ENCODE results near the gene CHTF8. TPM values are rescaled to one million over a fixed set of nuclear protein-coding genes. Genes with fewer than 3 reads are reported as not detected.
A peak's percentile ranks its signal among the peaks of the same experiment; 100 is the strongest.

Gene CHTF8
- total and polyA plus RNA-seq, 10 of the 15 experiments (the other 5 are each of a cell fraction or from before 2014, with no cell fraction given) = 18.5 to 159 (median 102) TPM

DNA sequence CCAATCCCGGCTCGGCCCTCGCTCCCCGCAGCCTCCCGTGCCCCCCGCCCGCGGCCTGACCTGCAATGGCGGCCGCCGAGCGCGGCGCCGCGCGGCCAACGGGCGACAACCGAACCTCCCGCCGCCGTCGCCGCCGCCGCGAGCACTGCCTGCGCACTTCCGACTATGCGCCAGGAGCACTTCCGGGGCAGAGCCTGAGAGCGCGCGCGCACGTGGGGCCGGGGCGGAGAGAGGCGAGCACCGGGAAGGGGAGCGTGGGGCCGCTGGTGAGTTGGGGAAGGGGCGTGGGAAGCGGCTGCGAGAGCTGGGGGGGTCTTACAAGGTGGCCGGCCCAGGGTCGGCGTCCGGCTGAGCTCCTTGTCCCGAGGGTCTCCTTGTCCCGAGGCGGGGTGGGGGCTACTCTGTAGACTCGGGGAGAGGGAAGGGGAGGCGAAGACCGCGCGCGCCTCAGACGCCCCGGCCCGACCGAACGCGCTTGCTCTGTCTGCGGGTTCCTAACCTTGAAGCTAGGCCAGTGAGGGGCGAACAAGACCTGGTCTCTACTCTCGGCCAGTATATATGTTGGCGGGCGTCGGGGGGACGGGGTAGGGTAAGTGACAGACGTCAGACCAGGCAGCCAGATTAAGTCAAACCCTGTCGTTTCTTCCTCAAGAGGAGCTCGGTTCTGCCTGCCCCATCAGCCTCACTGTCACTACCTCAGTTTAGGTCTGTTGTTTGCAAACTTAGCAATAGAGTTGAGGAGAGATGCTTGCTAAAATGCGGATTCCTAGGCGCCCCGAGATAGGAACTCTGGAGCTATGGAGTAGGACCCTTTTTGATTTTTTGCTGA, at the start of gene CHTF8, which contains the start of gene UTP4 (continued):
- TF ChIP-seq, protein P1, sequence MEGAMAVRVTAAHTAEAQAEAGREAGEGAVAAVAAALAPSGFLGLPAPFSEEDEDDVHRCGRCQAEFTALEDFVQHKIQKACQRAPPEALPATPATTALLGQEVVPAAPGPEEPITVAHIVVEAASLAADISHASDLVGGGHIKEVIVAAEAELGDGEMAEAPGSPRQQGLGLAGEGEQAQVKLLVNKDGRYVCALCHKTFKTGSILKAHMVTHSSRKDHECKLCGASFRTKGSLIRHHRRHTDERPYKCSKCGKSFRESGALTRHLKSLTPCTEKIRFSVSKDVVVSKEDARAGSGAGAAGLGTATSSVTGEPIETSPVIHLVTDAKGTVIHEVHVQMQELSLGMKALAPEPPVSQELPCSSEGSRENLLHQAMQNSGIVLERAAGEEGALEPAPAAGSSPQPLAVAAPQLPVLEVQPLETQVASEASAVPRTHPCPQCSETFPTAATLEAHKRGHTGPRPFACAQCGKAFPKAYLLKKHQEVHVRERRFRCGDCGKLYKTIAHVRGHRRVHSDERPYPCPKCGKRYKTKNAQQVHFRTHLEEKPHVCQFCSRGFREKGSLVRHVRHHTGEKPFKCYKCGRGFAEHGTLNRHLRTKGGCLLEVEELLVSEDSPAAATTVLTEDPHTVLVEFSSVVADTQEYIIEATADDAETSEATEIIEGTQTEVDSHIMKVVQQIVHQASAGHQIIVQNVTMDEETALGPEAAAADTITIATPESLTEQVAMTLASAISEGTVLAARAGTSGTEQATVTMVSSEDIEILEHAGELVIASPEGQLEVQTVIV (IDR thresholded peaks at IDR 0.05; ENCODE audit: borderline replicate concordance, partially characterized antibody) = no peak
- no peak for TF ChIP-seq CHD1 (IDR thresholded peaks at IDR 0.05; ENCODE audit: low read depth, low read length)
- TF ChIP-seq, protein P2, sequence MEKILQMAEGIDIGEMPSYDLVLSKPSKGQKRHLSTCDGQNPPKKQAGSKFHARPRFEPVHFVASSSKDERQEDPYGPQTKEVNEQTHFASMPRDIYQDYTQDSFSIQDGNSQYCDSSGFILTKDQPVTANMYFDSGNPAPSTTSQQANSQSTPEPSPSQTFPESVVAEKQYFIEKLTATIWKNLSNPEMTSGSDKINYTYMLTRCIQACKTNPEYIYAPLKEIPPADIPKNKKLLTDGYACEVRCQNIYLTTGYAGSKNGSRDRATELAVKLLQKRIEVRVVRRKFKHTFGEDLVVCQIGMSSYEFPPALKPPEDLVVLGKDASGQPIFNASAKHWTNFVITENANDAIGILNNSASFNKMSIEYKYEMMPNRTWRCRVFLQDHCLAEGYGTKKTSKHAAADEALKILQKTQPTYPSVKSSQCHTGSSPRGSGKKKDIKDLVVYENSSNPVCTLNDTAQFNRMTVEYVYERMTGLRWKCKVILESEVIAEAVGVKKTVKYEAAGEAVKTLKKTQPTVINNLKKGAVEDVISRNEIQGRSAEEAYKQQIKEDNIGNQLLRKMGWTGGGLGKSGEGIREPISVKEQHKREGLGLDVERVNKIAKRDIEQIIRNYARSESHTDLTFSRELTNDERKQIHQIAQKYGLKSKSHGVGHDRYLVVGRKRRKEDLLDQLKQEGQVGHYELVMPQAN (conservative IDR thresholded peaks at IDR 0.05) = peak; percentile 91
- TF ChIP-seq, protein P3, sequence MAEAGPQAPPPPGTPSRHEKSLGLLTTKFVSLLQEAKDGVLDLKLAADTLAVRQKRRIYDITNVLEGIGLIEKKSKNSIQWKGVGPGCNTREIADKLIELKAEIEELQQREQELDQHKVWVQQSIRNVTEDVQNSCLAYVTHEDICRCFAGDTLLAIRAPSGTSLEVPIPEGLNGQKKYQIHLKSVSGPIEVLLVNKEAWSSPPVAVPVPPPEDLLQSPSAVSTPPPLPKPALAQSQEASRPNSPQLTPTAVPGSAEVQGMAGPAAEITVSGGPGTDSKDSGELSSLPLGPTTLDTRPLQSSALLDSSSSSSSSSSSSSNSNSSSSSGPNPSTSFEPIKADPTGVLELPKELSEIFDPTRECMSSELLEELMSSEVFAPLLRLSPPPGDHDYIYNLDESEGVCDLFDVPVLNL (IDR thresholded peaks at IDR 0.05; ENCODE audit: low read depth, low read length) = no peak
- peak; percentile 99 for TF ChIP-seq POLR2A (IDR thresholded peaks at IDR 0.05; ENCODE audit: low read depth, low read length)
- no peak for TF ChIP-seq MYB (IDR thresholded peaks at IDR 0.05; ENCODE audit: borderline replicate concordance, low read depth, low read length)
- TF ChIP-seq, protein P4, sequence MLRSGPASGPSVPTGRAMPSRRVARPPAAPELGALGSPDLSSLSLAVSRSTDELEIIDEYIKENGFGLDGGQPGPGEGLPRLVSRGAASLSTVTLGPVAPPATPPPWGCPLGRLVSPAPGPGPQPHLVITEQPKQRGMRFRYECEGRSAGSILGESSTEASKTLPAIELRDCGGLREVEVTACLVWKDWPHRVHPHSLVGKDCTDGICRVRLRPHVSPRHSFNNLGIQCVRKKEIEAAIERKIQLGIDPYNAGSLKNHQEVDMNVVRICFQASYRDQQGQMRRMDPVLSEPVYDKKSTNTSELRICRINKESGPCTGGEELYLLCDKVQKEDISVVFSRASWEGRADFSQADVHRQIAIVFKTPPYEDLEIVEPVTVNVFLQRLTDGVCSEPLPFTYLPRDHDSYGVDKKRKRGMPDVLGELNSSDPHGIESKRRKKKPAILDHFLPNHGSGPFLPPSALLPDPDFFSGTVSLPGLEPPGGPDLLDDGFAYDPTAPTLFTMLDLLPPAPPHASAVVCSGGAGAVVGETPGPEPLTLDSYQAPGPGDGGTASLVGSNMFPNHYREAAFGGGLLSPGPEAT (IDR thresholded peaks at IDR 0.05; ENCODE audit: low read depth) = no peak
- TF ChIP-seq, protein P5, sequence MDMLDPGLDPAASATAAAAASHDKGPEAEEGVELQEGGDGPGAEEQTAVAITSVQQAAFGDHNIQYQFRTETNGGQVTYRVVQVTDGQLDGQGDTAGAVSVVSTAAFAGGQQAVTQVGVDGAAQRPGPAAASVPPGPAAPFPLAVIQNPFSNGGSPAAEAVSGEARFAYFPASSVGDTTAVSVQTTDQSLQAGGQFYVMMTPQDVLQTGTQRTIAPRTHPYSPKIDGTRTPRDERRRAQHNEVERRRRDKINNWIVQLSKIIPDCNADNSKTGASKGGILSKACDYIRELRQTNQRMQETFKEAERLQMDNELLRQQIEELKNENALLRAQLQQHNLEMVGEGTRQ (IDR thresholded peaks at IDR 0.05; ENCODE audit: borderline replicate concordance, low read depth, low read length) = no peak; the same call in 1 of the 2 replicates
- no peak for TF ChIP-seq NFIC (IDR thresholded peaks at IDR 0.05; ENCODE audit: low read depth, low read length)
- TF ChIP-seq KAT2A (conservative IDR thresholded peaks at IDR 0.05; ENCODE audit: control insufficient read depth, low read depth, low read length) = no peak
- 0 out of 2 replicates have a peak, but pooled peaks have one; percentile 23 for TF ChIP-seq ESRRA (IDR thresholded peaks at IDR 0.05; ENCODE audit: low read length)
- TF ChIP-seq CBFB (IDR thresholded peaks at IDR 0.05; ENCODE audit: low read depth) = no peak
- no peak for TF ChIP-seq STAT3 (IDR thresholded peaks at IDR 0.05; ENCODE audit: low read depth, low read length)
- TF ChIP-seq, protein P6, sequence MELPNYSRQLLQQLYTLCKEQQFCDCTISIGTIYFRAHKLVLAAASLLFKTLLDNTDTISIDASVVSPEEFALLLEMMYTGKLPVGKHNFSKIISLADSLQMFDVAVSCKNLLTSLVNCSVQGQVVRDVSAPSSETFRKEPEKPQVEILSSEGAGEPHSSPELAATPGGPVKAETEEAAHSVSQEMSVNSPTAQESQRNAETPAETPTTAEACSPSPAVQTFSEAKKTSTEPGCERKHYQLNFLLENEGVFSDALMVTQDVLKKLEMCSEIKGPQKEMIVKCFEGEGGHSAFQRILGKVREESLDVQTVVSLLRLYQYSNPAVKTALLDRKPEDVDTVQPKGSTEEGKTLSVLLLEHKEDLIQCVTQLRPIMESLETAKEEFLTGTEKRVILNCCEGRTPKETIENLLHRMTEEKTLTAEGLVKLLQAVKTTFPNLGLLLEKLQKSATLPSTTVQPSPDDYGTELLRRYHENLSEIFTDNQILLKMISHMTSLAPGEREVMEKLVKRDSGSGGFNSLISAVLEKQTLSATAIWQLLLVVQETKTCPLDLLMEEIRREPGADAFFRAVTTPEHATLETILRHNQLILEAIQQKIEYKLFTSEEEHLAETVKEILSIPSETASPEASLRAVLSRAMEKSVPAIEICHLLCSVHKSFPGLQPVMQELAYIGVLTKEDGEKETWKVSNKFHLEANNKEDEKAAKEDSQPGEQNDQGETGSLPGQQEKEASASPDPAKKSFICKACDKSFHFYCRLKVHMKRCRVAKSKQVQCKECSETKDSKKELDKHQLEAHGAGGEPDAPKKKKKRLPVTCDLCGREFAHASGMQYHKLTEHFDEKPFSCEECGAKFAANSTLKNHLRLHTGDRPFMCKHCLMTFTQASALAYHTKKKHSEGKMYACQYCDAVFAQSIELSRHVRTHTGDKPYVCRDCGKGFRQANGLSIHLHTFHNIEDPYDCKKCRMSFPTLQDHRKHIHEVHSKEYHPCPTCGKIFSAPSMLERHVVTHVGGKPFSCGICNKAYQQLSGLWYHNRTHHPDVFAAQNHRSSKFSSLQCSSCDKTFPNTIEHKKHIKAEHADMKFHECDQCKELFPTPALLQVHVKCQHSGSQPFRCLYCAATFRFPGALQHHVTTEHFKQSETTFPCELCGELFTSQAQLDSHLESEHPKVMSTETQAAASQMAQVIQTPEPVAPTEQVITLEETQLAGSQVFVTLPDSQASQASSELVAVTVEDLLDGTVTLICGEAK (IDR thresholded peaks at IDR 0.05; ENCODE audit: borderline replicate concordance) = peak; percentile 78

All from GM12878 (cell line).